HG03045 (cell line): Measurements from ENCODE around the gene CTNNA3.
"Not testable (repeated sequence)": the region's sequence is repeated elsewhere in the genome, so short reads cannot be mapped to it uniquely, and the experiment has no call there.

ENCODE experiments used
- ATAC-seq: cut with Tn5 transposase; IDR thresholded peaks from one replicate; pipeline ENCODE4 v1.9.1; 2021; ENCODE audit warnings: mild to moderate bottlenecking, moderate library complexity; ENCODE audit not compliant: unreplicated experiment

CTNNA3 gene

GRCh38 chr10:66353422-66353821, 1342.6 kb downstream of the CTNNA3 start:
- ATAC-seq = no peak

- no peak for ATAC-seq
These were observed 1345.2 kb downstream of the CTNNA3 start for GRCh38 chr10:66350622-66351399.

- no peak for ATAC-seq
These were observed 1346.3 kb downstream of the CTNNA3 start for GRCh38 chr10:66349726-66350125.

GRCh38 chr10:66349076-66349475, 1346.9 kb downstream of the CTNNA3 start:
- ATAC-seq = no peak

GRCh38 chr10:66337211-66337610, 1358.8 kb downstream of the CTNNA3 start:
- ATAC-seq = no peak

- ATAC-seq = no peak
These were observed 1359.2 kb downstream of the CTNNA3 start for GRCh38 chr10:66336791-66337190.

GRCh38 chr10:66335753-66336152, 1360.2 kb downstream of the CTNNA3 start:
- ATAC-seq = not testable (repeated sequence)

- ATAC-seq = no peak
These were observed 1366.8 kb downstream of the CTNNA3 start for GRCh38 chr10:66329147-66329546.

GRCh38 chr10:66326876-66327275, 1369.1 kb downstream of the CTNNA3 start:
- no peak for ATAC-seq

- ATAC-seq = no peak
These were observed 1373.2 kb downstream of the CTNNA3 start for GRCh38 chr10:66322777-66323176.

- no peak for ATAC-seq
These were observed 1374.0 kb downstream of the CTNNA3 start for GRCh38 chr10:66321723-66322665.

- ATAC-seq = no peak
These were observed 1377.2 kb downstream of the CTNNA3 start for GRCh38 chr10:66318761-66319160.

GRCh38 chr10:66307826-66308225, 1388.2 kb downstream of the CTNNA3 start:
- ATAC-seq = no peak

- ATAC-seq = no peak
These were observed 1394.9 kb downstream of the CTNNA3 start for GRCh38 chr10:66301078-66301477.

GRCh38 chr10:66295602-66296001, 1400.4 kb downstream of the CTNNA3 start:
- no peak for ATAC-seq

- ATAC-seq = no peak
These were observed 1401.5 kb downstream of the CTNNA3 start for GRCh38 chr10:66294538-66294937.

- ATAC-seq = no peak
These were observed 1403.1 kb downstream of the CTNNA3 start for GRCh38 chr10:66292922-66293321.

- no peak for ATAC-seq
These were observed 1403.5 kb downstream of the CTNNA3 start for GRCh38 chr10:66292456-66292855.

- no peak for ATAC-seq
These were observed 1404.9 kb downstream of the CTNNA3 start for GRCh38 chr10:66291133-66291532.

- ATAC-seq = no peak
These were observed 1411.4 kb downstream of the CTNNA3 start for GRCh38 chr10:66284621-66285020.

- ATAC-seq = no peak
These were observed 1412.0 kb downstream of the CTNNA3 start for GRCh38 chr10:66283874-66284464.
